ENCODE measurements around the gene RETREG3. TPM values are rescaled to one million over a fixed set of nuclear protein-coding genes. Genes with fewer than 3 reads are reported as not detected.

The RETREG3 gene
- total and polyA plus RNA-seq, 9 of the 15 experiments (the other 6 are each of a cell fraction or from before 2014, with no cell fraction given), result 4.1 to 39.0 (median 16.9) TPM

DNA sequence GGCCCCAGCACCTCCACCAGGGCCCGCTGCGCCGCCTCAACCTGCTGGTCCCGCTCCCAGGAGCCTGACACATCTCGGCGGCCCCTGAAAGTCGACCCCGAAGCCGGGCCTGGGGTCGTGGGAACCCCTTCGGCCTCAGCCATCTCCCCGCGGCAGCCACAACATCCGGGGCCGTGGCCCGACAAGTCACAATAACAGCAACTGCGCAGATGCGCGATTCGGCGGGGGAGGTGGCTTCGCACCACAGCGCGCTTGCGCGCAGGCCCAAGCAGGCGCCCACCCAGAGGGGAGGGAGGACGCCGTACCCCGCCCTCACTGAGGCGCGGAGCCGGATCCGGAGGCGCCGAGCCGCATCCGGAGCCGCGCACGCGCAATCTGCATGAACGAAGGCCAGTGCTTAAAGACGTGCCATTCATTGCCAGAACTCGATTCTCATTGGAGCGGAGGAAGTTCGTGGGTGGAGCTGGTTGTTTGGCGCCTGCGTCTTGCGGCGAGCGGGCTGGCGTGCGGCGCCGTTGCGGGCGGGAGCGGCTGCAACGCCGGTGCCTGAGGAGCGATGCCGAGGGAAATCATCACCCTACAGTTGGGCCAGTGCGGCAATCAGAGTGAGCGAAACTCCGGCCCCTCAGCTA is at the start of gene RETREG3, which contains the start of gene TUBG1 (continued):
- TF ChIP-seq, protein P1, sequence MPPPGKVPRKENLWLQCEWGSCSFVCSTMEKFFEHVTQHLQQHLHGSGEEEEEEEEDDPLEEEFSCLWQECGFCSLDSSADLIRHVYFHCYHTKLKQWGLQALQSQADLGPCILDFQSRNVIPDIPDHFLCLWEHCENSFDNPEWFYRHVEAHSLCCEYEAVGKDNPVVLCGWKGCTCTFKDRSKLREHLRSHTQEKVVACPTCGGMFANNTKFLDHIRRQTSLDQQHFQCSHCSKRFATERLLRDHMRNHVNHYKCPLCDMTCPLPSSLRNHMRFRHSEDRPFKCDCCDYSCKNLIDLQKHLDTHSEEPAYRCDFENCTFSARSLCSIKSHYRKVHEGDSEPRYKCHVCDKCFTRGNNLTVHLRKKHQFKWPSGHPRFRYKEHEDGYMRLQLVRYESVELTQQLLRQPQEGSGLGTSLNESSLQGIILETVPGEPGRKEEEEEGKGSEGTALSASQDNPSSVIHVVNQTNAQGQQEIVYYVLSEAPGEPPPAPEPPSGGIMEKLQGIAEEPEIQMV (tag; conservative IDR thresholded peaks at IDR 0.05; ENCODE audit: low read depth), result no peak
- peak; percentile 80 for TF ChIP-seq GMEB1 (CRISPR knock-in tag; IDR thresholded peaks at IDR 0.05)
- no peak for TF ChIP-seq GATAD2A (IDR thresholded peaks at IDR 0.05)
- no peak for TF ChIP-seq ELF1 (tag; IDR thresholded peaks at IDR 0.05)
- TF ChIP-seq HMGN3 (IDR thresholded peaks at IDR 0.05; ENCODE audit: borderline replicate concordance, extremely low read depth, insufficient read length, low read depth, low read length), result peak; percentile 95
- peak; percentile 76 for TF ChIP-seq ZFX (CRISPR knock-in tag; IDR thresholded peaks at IDR 0.05)
- TF ChIP-seq MYBL2 (IDR thresholded peaks at IDR 0.05; ENCODE audit: low read depth), result no peak
- TF ChIP-seq MYBL2 (CRISPR knock-in tag; IDR thresholded peaks at IDR 0.05; ENCODE audit: borderline replicate concordance), result no peak
- TF ChIP-seq XRCC3 (IDR thresholded peaks at IDR 0.05), result no peak
- no peak for TF ChIP-seq MGA (IDR thresholded peaks at IDR 0.05)
- TF ChIP-seq RCOR1 (IDR thresholded peaks at IDR 0.05; ENCODE audit: borderline replicate concordance in 1 of 2, low read depth in 2 of 2, low read length in 2 of 2), result no peak; a peak in 1 of 4 replicates
- TF ChIP-seq ESRRB (CRISPR knock-in tag; IDR thresholded peaks at IDR 0.05; ENCODE audit: borderline replicate concordance), result no peak
- TF ChIP-seq TEAD2 (tag; IDR thresholded peaks at IDR 0.05), result no peak
- TF ChIP-seq ZNF436 (CRISPR knock-in tag; IDR thresholded peaks at IDR 0.05), result no peak
